ENCODE measurements around the gene NT5DC2. TPM values are rescaled to one million over a fixed set of nuclear protein-coding genes. Genes with fewer than 3 reads are reported as not detected.

Gene NT5DC2
- total and polyA plus RNA-seq, 8 donors, result 3.5 to 37.6 (median 9.4) TPM

DNA sequence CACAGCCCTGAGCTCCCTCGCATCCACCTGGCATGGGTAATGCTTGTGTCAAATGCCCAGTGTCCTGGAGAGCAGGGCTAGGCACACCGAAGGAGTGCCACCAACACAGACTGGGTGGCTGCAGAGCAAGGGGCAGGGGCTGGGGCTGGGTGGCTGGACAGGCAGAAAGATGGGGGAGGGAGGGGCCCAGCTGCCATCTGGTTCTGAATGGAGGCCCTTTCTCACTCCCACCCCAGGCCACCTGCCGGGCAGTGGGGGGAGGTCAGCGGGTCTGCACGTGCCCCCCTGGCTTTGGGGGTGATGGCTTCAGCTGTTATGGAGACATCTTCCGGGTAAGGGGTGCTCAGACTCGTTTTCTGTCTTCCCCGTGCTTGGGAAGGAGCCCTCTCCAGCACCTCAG is 21.6 kb downstream of the NT5DC2 start:
- Histone ChIP-seq H3K36me3 (no peaks in the 10 kb centered on the region), H3K27ac (no peak overlapping the region), H3K9me3 (no peaks in the 10 kb centered on the region), H3K4me3 (no peak overlapping the region), H3K4me1 (no peaks in the 10 kb centered on the region), H3K27me3 (no peaks in the 10 kb centered on the region)
- no peak for ATAC-seq
- no peak for FAIRE-seq
- intact Hi-C loops (cut with DNase I), result no loop called here
- DNase-seq, result no peak
- 66% methylated on average over 8 of the region's 8 CpGs for WGBS, 2 donors
- TF ChIP-seq, protein P1, sequence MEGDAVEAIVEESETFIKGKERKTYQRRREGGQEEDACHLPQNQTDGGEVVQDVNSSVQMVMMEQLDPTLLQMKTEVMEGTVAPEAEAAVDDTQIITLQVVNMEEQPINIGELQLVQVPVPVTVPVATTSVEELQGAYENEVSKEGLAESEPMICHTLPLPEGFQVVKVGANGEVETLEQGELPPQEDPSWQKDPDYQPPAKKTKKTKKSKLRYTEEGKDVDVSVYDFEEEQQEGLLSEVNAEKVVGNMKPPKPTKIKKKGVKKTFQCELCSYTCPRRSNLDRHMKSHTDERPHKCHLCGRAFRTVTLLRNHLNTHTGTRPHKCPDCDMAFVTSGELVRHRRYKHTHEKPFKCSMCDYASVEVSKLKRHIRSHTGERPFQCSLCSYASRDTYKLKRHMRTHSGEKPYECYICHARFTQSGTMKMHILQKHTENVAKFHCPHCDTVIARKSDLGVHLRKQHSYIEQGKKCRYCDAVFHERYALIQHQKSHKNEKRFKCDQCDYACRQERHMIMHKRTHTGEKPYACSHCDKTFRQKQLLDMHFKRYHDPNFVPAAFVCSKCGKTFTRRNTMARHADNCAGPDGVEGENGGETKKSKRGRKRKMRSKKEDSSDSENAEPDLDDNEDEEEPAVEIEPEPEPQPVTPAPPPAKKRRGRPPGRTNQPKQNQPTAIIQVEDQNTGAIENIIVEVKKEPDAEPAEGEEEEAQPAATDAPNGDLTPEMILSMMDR (IDR thresholded peaks at IDR 0.05), result no peak

DNA sequence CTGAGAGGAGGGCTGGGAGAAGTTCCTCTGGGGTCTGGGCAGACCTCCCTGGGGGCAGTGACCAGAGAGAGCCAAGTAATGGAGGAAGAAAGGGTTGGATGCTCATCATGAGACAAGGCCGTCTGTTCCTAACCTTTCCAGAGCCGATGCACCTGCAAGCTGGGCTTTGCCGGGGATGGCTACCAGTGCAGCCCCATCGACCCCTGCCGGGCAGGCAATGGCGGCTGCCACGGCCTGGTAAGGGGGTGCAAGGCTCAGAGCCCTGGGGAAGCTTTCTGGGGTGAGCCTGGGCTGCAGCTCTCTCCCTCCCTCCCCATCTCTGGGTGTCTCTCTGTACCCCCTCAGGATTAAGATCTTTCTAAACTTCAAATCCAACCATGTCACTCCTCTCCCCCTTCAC is 22.1 kb downstream of the NT5DC2 start:
- DNase-seq (no peak), FAIRE-seq (no peak), ATAC-seq (no peak)
- H3K4me3 ChIP-seq, result no peak overlapping the region
- no peaks in the 10 kb centered on the region for H3K4me1 ChIP-seq
- TF ChIP-seq, protein P1 (IDR thresholded peaks at IDR 0.05), result no peak
- H3K27ac ChIP-seq, result no peak overlapping the region
- H3K9me3 ChIP-seq, result no peaks in the 10 kb centered on the region
- intact Hi-C loops (cut with DNase I), result no loop called here
- no peaks in the 10 kb centered on the region for H3K27me3 ChIP-seq
- H3K36me3 ChIP-seq, result no peaks in the 10 kb centered on the region
- WGBS, 2 donors, result 78 to 83% methylated on average over 4 to 7 of the region's 7 CpGs

DNA sequence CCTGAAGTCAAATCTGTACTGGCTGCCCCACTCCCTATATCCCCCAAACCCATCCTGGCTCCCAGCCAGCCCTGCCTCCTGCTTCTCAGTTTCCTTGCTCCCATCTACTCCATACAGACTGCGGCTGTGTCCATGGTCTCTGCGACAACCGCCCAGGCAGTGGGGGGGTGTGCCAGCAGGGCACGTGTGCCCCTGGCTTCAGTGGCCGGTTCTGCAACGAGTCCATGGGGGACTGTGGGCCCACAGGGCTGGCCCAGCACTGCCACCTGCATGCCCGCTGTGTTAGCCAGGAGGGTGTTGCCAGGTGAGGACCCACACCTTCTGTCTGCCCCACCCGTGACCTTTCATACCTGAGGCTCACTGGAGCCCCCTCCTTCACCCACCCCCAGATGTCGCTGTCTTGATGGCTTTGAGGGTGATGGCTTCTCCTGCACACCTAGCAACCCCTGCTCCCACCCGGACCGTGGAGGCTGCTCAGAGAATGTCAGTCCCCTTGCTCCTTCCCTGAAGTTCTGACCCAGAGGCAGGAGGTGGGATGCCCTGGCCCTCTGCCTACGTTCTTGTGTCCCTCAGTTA is 23.8 kb downstream of the NT5DC2 start:
- H3K36me3 ChIP-seq, result no peaks in the 10 kb centered on the region
- 76 to 82% methylated on average over 12 of the region's 12 CpGs for WGBS, 2 donors
- H3K27ac ChIP-seq, result no peak overlapping the region
- no peak for ATAC-seq
- intact Hi-C loops (cut with DNase I), result no loop called here
- no peak for FAIRE-seq
- no peak for DNase-seq
- TF ChIP-seq, protein P1 (IDR thresholded peaks at IDR 0.05), result no peak
- no peaks in the 10 kb centered on the region for H3K27me3 ChIP-seq
- no peaks in the 10 kb centered on the region for H3K9me3 ChIP-seq
- H3K4me1 ChIP-seq, result no peaks in the 10 kb centered on the region
- H3K4me3 ChIP-seq, result no peak overlapping the region

DNA sequence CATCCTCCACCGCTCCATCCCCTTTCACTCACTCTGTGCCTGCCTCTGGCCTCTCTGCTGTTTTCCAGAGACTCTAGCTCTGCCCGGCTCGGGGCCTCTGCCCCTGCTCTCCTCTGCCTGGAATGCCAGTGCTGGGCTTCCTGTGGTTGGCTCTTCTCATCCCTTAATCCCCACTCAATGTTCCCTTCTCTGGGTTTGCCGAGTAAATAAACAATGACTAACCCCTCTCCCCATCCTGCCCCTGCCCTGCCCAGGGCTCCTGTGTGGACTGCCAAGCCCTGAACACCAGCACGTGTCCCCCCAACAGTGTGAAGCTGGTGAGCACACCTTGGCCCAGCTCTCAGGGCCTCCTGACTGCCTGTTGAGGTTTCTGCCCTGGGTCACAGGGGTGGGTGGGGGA is 26.3 kb downstream of the NT5DC2 start:
- H3K9me3 ChIP-seq, result no peaks in the 10 kb centered on the region
- no peak overlapping the region for H3K4me3 ChIP-seq
- DNase-seq, result no peak
- no peaks in the 10 kb centered on the region for H3K4me1 ChIP-seq
- no peak for FAIRE-seq
- H3K36me3 ChIP-seq, result no peaks in the 10 kb centered on the region
- no peak overlapping the region for H3K27ac ChIP-seq
- intact Hi-C loops (cut with DNase I), result no loop called here
- WGBS, 2 donors, result 90 to 93% methylated on average over 5 of the region's 5 CpGs
- no peak for ATAC-seq
- no peaks in the 10 kb centered on the region for H3K27me3 ChIP-seq
- TF ChIP-seq, protein P1 (IDR thresholded peaks at IDR 0.05), result no peak

DNA sequence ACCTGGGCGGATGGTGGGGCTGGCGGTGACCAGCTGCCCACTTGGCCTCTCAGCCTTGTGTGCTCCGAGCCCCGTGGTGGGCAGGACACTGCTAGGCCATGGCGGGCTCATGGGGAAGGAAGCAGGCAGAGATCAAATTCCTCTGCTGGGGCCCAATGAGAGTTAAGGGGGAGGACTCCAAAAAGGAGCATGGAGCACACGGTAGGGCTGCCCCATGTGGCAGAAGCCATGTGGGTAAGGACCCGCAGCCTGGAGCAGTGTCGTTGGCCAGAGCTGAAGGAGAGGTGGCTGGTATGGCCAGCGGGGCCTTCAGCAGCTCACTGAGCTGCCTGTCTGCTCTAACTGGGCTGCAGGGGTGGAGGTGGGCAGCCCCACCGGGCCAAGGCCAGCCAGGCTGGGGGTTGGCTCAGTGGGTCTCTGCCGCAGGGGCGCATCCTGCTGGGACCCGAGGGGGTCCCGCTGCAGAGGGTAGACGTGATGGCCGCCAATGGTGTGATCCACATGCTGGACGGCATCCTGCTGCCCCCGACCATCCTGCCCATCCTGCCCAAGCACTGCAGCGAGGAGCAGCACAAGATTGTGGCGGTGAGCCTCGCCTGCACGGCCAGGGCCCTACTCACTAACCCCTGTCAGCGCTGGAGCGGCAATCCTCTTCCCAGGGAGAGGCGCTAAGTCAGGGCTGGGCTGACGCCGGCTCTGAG is 27.2 kb downstream of the NT5DC2 start:
- Histone ChIP-seq H3K27ac (no peak overlapping the region), H3K4me3 (no peak overlapping the region), H3K36me3 (no peaks in the 10 kb centered on the region), H3K27me3 (no peaks in the 10 kb centered on the region), H3K4me1 (no peaks in the 10 kb centered on the region), H3K9me3 (no peaks in the 10 kb centered on the region)
- TF ChIP-seq, protein P1 (IDR thresholded peaks at IDR 0.05), result no peak
- intact Hi-C loops (cut with DNase I), result no loop called here
- DNase-seq, result no peak
- no peak for FAIRE-seq
- 84 to 88% methylated on average over 23 to 27 of the region's 27 CpGs for WGBS, 2 donors
- ATAC-seq, result no peak
